ENCODE data around the gene HIC2.
"Not testable (repeated sequence)": the region's sequence is repeated elsewhere in the genome, so short reads cannot be mapped to it uniquely, and the experiment has no call there.

Gene HIC2

GRCh38 chr22:21417227-21417746 is at the start of gene HIC2:
TSS of gene HIC2 (plus strand) at chr22:21417371. CDS start at chr22:21442832, 25,461 bp downstream.
- DNase-seq = not testable (repeated sequence)

GRCh38 chr22:21368603-21369310 is 48.4 kb upstream of the HIC2 start:
- not testable (repeated sequence) for DNase-seq

GRCh38 chr22:21375880-21376279 is 41.3 kb upstream of the HIC2 start:
- DNase-seq = not testable (repeated sequence)

- not testable (repeated sequence) for DNase-seq
Measured at GRCh38 chr22:21383701-21384467, 33.3 kb upstream of the HIC2 start, which contains the start of gene RIMBP3B. TSS of gene RIMBP3B (plus strand) at chr22:21383751. CDS start at chr22:21383859, 108 bp downstream.

- not testable (repeated sequence) for DNase-seq
Measured at GRCh38 chr22:21384468-21385357, 32.5 kb upstream of the HIC2 start.

GRCh38 chr22:21389480-21389879 is 27.7 kb upstream of the HIC2 start:
- not testable (repeated sequence) for DNase-seq

- not testable (repeated sequence) for DNase-seq
Measured at GRCh38 chr22:21390013-21390412, 27.2 kb upstream of the HIC2 start.

GRCh38 chr22:21394613-21395012 is 22.6 kb upstream of the HIC2 start:
- DNase-seq = not testable (repeated sequence)

GRCh38 chr22:21401197-21401969 is 15.8 kb upstream of the HIC2 start:
- DNase-seq = not testable (repeated sequence)

GRCh38 chr22:21402763-21403314 is 14.3 kb upstream of the HIC2 start:
- DNase-seq = not testable (repeated sequence)

- not testable (repeated sequence) for DNase-seq
Measured at GRCh38 chr22:21407139-21407538, 10.0 kb upstream of the HIC2 start.

GRCh38 chr22:21407792-21408191 is 9.4 kb upstream of the HIC2 start:
- DNase-seq = not testable (repeated sequence)

GRCh38 chr22:21416375-21416774 is 796 bp upstream of the HIC2 start:
- not testable (repeated sequence) for DNase-seq

GRCh38 chr22:21417853-21418252 is 682 bp downstream of the HIC2 start:
- not testable (repeated sequence) for DNase-seq

GRCh38 chr22:21418974-21419638 is 1.9 kb downstream of the HIC2 start:
- not testable (repeated sequence) for DNase-seq

- not testable (repeated sequence) for DNase-seq
Measured at GRCh38 chr22:21420180-21420763, 3.1 kb downstream of the HIC2 start.

- DNase-seq = not testable (repeated sequence)
Measured at GRCh38 chr22:21424084-21424709, 7.0 kb downstream of the HIC2 start.

- not testable (repeated sequence) for DNase-seq
Measured at GRCh38 chr22:21434378-21435233, 17.4 kb downstream of the HIC2 start.

Data from suppressor macrophage treated with lipopolysaccharide for 4 hours (primary cell).